Stimulated activated CD4-positive, alpha-beta T cell treated with anti-CD3 and anti-CD28 coated beads, Interleukin-15, amount 100 ng/mL, for 24 hours (primary cell): ENCODE data around the gene TMEM213.

Source experiments
- DNase-seq: peaks from one replicate; pipeline ENCODE4 v3.0.0-alpha.2; 2020

The TMEM213 gene

DNA sequence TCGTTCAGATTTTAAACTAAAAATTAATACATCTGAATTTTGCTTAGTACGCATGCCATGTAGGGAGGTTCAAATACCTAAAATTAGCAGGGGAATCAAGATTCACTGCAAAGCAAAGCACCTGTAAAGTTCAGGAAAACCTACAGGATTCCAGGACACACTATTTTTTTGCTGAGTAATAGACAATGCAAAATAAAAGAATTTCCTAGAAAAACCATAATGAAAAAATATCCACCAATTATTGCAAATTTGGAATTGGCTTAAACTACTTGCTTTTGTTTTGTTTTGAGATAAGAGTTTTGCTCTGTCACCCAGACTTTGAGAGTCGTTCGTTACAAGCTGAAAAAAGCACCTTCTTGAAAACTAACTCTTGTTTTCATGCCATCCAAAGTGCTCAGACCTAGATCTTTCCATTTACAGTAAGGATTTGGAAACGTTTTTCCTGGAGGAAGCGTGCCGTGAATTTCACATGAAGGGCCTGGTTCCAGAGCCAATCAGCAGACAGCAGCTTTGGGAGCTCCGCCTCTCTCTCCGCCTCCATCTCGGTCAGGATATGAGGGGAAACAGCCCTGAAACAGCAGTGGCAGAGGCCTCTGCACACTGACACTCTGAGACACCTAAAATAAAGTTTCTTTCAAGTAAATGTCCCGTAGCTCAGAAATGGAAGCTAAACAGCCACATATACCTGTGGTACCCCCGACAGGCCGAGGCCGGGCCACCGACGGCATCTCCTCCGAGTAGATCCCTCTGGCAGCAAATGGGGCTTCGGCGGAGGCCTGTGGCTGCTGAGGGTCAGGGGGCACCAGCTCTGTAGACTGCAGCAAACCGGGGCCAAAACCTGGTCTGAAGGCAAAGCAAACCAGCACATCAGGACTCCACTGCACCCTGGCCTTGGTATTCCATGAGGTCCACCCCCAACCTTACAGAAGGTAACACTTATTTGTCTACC is 46.1 kb downstream of the TMEM213 start:
- no peak for DNase-seq

DNA sequence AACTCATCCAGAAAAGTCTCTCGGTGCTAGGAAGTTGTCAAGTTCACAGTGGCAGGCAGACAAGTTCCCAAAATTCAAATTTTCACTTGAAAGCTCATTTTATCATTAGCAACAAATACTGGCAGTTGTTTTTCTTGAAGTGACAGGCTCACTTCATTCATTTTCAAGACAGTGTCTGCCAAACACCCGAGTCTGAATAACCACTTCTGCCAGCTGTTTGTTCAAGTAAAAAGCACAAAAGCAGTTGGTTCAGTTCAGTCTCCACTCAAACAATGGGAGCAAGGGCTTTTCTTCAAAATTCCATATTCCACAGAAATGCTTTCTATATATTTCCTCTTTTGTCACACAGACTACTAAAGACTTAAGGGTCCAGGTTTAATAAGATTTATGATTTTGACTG is 47.9 kb downstream of the TMEM213 start:
- no peak for DNase-seq

DNA sequence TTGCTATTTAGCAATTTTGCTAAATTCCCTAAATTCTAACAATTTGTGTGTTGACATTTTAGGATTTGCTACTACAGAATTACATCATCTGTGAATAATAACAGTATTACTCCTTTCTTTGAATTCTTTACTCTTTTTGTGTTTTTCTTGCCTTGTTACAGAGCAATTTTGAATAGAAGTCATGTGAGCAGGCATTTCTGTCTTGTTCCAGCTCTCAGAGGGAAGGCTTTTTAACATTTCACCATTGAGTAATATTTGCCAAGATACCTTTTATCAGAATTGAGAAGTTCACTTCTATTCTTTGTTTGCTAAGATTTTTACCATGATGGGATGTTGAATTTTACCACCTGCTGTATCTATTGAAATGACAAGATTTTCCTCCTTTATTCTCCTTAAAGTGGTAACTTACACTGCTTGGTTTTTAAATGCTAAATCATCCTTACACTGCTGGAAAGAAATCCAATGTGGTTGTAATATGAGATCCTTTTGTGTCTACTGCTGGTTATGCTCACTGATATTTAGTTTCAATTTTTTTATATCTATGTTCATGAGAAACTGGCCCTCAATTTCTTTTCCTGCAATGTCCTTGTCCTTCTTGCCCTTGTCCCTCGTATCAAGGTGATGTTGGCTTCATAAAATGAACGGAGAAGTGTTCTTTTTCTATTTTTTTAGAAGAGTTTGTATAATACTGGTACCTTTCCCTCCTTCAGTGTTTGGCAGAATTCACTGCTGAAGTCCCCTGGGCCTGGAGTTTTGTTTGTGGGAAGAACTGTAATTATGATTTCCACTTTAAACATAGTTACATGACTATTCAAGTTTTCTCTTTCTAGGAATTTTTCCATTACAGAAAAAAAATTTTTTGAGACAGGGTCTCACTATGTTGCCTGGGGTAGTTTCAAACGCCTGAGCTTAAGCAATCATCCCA is 50.5 kb downstream of the TMEM213 start:
- DNase-seq = no peak

DNA sequence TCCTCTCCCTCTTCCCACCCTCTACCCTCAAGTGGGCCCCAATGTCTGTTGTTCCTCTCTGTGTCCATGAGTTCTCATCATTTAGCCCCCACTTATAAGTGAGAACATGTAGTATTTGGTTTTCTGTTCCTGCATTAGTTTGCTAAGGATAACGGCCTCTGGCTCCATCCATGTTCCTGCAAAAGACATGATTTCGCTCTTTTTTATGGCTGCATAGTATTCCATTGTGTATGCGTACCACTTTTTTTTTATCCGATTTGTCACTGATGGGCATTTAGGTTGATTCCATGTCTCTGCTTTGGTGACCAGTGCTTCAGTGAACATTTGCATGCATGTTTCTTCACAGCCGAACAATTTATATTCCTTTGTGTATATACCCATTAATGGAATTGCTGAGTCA is 51.9 kb downstream of the TMEM213 start:
- no peak for DNase-seq

DNA sequence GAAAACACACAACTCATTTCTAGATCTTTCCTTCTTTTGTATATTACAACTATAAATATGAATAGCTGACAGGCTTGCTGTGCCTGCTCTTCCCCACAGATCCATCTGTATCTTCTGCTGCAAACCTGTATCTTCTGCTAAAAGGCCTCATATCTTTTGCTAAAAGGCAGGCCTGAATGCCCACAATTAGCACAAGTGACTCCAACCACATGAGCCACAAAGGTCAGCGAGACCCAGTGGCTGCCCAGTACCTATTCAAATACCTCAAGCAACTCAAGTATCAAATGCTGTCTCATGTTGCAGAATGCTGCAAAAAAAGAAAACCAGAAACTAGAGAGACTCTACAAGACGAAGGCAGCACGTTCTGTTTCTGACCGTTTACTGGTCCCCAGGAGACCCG is 54.7 kb downstream of the TMEM213 start:
- DNase-seq = no peak

DNA sequence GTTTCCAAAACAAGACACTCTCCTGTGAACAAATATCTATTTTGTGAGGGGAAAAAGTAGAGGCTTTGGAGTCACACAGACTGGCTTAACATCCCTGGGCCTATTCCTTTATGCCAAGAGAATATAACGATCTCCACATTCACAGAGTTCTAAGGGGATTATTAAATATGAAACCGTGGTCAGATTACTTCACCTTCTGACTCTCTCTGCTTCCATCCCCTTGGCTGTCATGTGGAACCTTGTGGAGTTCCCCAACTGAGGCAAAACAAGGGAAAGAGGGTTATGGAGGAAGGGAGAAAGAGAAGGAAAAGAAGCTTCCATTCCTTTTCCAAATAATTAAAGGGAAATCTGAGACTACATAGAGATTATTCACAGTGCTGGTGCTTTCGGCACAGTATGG is 55.7 kb downstream of the TMEM213 start:
- no peak for DNase-seq

DNA sequence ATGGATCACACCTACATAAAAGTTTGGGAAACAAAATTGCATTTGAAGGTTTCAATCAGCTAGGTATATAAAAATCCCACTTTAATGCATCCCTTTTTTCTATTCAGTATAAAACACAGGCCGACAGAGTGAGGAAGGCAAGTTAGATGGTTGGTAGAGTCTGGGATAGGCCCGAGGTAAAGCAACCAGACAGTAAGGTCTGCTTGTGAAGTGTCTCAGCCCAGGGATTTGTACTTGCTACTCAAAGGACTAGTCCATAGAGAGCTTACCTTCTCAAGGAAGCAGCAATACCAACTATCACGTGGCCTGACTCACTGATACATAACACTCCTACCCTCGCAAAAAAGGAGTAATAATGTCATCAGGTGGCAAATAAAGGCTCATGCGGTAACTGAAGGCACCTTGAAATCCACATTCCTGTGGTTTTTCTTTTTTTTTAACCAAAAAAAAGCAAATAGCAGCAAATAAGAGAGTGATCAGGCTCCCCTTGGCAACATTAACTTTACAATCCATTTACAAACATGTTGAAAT is 56.4 kb downstream of the TMEM213 start:
- DNase-seq = no peak

DNA sequence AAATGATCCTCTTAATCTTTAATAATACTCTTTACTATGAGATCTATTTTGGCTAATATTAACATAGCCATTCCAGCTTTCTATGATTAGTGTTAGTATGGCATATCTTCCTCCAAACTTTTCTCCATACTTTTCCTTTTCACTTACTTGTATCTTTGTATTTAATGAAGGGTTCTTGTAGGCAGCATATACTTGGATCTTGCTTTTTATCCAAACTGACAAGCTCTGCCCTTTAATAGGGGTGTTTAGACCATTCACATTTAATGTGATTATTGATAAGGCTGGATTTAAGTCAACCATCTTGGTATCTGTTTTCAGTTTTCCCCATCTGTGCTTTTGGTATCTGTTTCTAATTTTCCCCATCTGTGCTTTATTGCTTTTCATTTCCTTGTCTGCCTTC is 59.9 kb downstream of the TMEM213 start:
- no peak for DNase-seq

DNA sequence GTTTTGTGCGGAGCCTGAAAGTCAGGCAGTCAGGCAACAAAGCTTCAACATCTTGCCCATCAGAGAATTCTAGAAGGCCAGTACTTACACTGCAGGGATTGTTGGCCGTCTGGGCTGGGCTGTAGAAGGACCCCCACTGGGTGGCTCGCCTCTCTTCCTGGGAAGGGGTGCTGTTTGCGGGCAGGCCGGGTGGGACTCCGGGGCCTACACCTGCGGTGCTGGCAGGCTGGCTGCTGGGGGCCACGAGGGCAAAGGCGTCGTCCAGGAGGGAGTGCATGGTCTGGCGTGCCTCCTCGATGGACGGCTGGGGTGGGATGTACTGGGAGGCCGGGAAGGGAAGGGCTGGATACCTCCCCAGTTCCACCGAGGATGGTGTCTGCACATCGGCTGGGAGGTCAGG is 63.3 kb downstream of the TMEM213 start:
- no peak for DNase-seq

DNA sequence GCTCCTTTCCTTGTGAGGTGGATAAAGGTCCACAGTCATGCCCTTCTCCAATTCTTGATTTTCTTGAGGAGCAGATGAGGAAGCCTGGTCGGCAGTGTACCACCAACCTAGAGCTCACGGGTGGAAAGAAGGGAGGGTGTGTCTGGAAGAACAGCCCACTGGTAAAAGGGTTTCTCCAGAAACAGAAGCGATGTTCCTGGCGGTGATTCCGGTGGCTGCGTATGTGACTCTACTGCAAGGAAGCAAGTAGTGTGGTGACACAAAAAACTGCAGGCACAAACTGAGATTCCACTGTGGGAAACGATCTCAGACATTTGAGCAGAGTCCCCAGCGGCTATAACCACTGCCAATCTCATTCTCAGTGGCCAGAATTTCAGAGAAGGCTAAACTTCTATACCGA is 66.1 kb downstream of the TMEM213 start:
- DNase-seq = no peak

DNA sequence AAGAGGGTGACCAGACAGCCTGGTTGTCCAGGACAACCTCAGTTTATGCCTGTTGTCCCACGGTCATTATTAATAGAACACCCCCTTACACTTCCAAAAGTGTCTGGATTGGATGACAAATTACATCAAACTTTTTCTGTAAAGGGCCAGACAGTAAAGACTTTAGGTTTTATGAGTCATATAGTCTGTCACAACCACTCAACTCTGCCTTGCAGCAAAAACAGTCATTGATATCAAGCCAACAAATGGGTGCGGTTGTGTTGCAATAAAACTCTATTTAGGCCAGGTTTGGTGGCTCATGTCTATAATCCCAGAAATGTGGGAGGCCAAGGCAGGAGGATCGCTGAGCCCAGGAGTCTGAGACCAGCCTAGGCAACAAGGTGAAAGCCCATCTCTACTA is 66.9 kb downstream of the TMEM213 start:
- DNase-seq = no peak

DNA sequence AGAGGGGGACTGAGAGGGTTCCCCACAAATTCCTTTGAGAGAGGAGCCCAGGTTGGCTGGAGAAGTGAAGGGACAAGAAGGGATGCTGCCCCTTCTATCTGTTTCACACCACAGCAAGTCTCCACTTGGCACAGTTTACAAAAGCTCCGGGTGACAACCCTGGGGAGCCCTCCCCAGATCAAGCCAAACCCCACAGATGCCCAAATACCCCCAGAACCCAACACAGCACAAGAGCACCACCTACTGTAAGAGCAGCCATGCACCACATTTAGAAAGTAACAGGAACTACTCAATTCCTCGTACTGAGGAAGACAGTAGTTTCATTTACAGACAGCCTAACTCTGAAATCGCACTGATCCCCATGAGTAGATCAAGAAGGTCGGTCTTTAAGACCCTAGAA is 68.0 kb downstream of the TMEM213 start:
- DNase-seq = peak; percentile 27

DNA sequence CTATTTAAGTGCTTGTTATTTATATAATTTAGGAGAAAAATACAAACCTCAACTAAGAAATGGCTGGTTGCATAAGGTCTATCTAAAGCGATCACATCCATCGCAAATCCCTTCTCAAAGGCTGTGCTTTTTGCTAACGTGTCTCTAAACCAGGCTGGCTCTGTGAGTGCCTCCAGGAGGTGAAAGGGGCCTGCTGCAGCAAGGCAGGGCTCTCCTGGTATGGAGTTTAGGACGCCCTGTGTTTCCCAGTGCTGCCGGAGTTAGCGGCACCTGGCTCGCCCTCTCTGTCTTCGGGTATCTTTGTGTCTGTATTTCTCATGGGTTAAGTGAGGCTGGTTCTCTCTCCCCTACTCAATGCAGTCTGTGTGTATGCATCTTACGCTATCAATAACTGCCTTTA is 68.6 kb downstream of the TMEM213 start:
- DNase-seq = no peak

DNA sequence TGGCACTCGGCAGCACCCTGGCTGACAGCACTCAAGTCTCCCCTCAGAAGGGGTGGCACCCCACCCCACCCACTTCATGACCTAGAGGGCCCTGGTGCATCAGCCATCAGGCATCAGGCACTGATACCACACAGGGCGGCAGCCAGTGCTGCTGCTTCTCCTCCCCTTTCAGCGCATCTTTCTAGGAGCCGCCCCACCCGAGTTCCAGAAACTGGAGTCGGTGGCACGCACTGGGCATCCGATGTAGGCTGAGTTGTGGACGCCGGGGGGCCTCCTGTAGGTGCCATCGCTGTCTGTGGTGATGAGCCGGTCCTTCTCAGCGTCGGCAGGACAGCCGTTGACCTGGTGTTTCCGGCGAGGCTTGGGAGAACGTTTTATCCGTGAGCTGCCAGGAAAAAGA is 70.0 kb downstream of the TMEM213 start:
- DNase-seq = no peak

DNA sequence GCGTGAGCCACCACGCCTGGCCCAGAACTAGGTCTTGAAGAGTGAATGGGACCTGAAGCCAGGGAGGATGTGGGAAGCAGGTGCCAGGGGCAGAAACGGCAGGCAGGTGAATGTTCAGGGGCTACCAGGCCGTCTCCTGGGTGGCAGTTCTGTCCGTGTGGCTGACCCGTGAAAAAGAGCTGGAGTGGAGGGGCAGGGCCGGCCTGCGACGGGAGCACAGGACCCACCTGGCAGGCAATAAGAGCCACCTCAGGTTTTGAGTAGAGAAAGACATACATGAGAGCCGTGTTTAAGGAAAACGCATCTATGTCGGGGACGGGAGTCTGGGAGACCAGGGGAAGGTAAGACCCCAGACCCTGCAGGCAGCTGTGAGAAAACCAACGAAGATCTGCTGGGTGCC is 70.9 kb downstream of the TMEM213 start:
- DNase-seq = no peak

DNA sequence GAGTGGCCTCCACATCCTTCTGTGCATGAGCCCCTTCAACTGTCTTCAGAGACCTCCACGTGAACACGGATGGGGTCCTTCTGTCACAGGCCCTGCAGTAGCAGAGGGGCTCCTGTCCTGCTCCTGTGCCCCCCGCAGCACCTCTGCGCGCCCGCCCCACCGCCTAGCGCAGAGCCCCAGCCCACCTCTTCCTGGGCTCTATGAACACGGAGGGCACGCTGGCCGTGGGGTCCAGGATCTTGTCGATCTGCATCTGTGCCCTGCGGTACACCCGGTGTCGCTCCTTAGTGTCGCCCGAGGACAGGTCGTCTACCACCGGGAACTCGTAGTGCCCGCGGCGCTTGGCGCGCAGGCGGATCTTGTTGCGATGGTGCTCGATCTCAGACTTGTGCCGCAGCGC is 71.6 kb downstream of the TMEM213 start:
- no peak for DNase-seq

DNA sequence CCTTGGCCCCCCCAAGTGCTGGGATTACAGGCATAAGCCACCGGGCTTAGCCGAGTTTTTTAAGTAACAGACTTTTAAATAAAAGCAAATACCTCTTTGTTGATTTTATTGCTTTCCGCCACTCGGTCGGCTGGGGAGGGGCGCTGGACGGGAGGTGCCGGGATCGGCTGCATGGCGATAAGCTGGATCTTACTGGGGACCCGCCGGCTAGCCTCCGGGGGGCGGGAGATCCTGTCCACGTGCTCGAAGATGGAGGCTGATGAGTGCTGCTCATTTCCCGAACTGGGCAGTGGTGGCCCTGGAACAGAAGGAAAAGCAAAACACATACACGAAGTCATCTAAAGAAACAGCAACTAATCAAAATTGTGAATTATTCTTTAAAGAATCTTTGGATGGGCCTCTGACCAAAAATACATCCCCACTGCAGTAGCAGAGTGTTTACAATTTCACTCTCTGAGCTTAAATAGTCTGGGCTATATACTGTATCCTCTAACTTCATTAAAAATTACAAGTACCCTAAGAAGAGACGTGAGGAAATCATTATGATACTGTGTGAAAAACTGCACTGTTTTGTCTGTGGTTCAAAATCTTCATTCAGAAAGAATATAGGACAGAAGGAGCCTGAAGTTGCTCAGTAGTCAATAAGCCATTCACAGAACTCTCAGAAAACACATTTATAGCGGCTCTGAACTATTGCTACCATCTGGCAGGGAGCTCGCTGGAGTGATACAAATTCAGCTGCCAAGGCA is 73.4 kb downstream of the TMEM213 start:
- no peak for DNase-seq

DNA sequence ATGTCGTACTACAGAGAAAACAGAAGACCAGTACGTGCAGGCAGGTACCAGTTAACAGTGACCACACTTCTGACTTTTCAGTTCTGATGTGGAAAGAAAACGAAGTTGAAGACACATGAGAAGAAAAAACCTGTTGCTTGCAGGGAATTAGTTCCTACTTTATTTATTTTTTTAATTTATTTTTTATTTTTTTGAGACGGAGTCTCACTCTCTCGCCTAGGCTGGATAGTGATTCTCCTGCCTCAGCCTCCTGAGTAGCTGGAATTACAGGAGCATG is 74.0 kb downstream of the TMEM213 start:
- no peak for DNase-seq

DNA sequence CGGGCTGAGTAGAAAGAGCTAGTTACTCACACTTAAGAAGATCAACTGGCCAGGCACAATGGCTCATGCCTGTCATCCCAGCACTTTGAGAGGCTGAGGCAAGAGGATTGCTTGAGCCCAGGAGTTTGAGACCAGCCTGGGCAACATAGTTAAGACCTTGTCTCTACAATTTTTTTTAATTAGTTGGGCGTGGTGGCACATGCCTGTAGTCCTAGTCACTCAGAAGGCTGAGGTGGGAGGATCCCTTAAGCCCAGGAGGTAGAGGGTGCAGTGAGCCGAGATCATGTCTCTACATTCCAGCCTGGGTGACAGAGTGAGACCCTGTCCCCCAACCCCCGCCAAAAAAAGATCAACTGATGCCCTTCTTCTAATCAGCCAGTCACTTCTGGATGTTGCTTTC is 74.8 kb downstream of the TMEM213 start:
- no peak for DNase-seq

DNA sequence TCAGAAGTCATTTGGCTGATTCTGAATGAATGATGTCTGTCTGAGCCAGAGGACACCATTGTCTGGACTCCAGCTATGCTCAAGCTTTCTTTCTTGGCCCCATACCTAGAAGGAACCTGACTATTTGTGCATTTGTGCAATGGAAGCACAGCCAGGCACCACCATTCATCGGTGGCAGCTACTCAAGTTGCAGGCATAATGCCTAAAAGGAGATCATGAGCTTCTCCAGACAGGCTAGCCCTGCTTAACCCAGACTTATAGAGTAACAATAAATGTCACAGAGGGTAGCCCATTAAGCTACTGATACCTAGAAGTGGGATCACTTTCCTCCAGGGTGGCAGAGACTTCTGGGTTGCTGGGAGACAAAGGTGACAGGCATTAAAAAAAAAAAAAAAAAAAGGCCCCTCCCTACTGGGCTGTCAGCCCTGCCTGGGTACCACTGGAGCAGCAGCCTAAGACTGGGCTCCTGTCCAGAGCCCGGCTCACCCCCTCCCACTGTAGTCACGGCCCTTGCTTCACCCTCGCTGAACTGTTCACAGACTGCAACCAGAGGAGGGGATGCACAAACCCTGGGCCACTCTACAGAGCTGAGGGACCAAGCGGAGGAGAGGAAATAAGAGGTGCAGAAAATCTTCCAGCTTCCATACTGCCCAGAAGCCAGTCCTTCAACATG is 75.6 kb downstream of the TMEM213 start:
- DNase-seq = no peak

DNA sequence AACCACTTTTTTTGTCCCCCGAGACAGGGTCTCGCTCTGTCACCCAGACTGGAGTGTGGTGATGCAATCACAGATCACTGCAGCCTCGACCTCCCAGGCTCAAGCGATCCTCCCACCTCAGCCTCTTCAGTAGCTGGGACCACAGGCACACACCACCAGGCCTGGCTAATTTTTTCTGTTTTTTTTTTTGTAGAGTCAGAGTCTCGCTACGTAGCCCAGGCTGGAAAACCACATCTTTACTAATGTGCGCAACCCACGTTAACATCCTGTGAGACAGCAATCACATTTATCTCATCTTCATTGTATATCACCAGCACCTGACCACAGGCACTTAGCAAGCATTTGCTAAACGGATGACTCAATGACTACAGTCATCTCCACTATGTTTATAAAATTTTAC is 78.0 kb downstream of the TMEM213 start:
- peak; percentile 71 for DNase-seq

DNA sequence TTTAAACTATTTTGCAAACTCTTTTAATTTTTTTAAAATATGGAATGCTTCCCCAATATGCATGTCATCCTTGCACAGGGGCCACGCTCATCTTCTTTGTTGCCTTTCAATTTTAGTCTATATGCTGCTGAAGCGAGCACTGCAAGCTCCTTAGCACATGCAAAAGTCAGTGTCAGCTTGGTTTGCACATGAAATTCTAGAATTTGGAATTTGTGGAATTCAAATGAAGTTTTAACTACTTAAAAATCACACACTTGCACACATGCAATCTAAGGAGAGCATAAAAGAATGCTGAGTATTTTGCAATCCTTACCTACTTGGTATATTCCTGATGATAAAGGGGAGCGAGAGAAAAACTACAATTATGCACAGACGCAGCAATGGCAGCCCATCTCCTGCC is 78.5 kb downstream of the TMEM213 start:
- no peak for DNase-seq

DNA sequence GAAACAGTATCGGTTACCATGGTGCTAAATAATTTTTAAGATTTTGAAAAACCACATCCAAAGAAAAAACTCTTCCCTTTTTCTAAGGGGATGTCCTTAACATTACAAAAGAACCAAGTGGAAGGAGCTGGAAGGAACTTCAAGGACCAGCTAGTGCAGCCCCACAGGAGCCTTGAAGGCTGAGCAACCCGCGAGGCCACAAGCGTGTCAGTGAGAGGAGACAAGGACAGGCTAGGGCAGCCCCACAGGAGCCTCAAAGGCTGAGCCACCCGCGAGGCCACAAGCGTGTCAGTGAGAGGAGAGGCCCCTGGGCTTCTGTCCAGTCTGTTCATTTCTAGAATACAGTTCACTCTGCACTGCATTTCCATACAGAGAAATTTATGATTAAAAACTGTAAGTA is 80.3 kb downstream of the TMEM213 start:
- no peak for DNase-seq
